GM12891 (cell line): ENCODE results near the gene TMEM161A.
A peak's percentile ranks its signal among the peaks of the same experiment; 100 is the strongest.

Experiments
- DNase-seq: peaks from one replicate; pipeline ENCODE4 v3.0.0; 2011; ENCODE audit warnings: low spot score; ENCODE audit not compliant: insufficient read length
- FAIRE-seq: peaks from 2 replicates; lab custom pipeline; 2011; peaks lifted over from hg19 to GRCh38; lab: Jason Lieb, UNC
- PAX5 ChIP-seq: IDR thresholded peaks from 2 replicates; pipeline ENCODE4 v1.6.1; 2011; ENCODE audit warnings: low read length, moderate library complexity, mild to moderate bottlenecking; ENCODE audit not compliant: insufficient read depth, severe bottlenecking
- POLR2A ChIP-seq: IDR thresholded peaks from 2 replicates; pipeline ENCODE4 v1.6.1; 2011; ENCODE audit warnings: low read depth, low read length, control low read depth
- POLR2AphosphoS5 ChIP-seq: IDR thresholded peaks from 2 replicates; pipeline ENCODE4 v1.6.1; 2011; ENCODE audit warnings: low read depth, low read length, control low read depth
- POU2F2 ChIP-seq: IDR thresholded peaks from 2 replicates; pipeline ENCODE4 v1.6.1; 2011; ENCODE audit warnings: low read depth, mild to moderate bottlenecking, control low read depth, low read length, moderate library complexity
- SPI1 ChIP-seq: IDR thresholded peaks from 2 replicates; pipeline ENCODE4 v1.6.1; 2011; ENCODE audit warnings: low read depth, low read length, control low read depth
- TAF1 ChIP-seq: IDR thresholded peaks from 2 replicates; pipeline ENCODE4 v1.6.1; 2011; ENCODE audit warnings: low read depth, low read length, control low read depth

TMEM161A gene

GRCh38 chr19:19170873-19171672, 32.8 kb upstream of the TMEM161A start:
- TF ChIP-seq POLR2A = no peak
- no peak for TF ChIP-seq PAX5
- TF ChIP-seq POU2F2 = no peak
- no peak for TF ChIP-seq TAF1
- no peak for TF ChIP-seq SPI1
- no peak for TF ChIP-seq POLR2AphosphoS5
- FAIRE-seq (no peak), DNase-seq (no peak)

GRCh38 chr19:19170053-19170872, 32.0 kb upstream of the TMEM161A start, which contains the start of gene MEF2B:
MEF2B (minus strand) TSS chr19:19170263; CDS start chr19:19150735, 19,528 bp downstream.
- peak; percentile 96 for FAIRE-seq
- peak; percentile 92 for TF ChIP-seq POLR2AphosphoS5
- peak; percentile 92 for TF ChIP-seq POLR2A
- TF ChIP-seq SPI1 = no peak
- TF ChIP-seq POU2F2 = peak; percentile 97
- no peak for TF ChIP-seq PAX5
- TF ChIP-seq TAF1 = peak; percentile 82
- DNase-seq = peak; percentile 94

DNA sequence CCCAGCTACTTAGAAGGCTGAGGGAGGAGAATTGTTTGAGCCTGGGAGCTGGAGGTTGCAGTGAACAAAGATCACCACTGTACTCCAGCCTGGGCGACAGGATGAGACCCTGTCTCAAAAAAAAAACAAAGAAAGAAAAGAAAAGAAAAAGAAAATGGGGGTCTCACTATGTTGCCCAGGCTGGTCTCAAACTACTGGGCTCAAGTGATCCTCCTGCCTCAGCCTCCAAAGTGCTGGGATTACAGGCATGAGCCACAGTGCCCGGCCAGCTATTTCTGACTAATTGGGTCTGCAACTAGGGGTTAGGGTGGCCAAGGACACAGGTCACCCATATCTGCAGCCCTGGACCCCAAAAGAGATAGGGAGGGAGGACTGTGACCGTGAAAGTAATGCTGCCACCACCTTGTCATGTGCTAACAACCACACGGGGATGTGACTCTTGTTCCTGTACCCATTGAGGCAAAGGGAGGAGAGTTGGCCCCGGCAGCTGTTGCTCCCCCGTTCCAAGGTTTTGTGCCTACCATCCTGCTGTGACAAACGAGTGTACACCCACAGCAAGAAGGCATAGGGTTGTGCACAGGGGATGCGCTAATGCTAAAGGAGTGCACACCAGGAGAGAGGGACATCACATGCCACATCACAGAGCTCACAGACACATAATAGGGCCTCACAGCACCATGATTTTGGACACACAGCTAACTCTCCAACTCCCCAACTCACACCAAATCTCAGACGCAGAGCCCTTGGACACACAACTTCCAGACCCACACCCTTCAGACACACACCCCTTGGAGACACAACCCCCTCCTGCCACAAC, 31.2 kb upstream of the TMEM161A start:
- FAIRE-seq = no peak
- DNase-seq = no peak
- no peak for TF ChIP-seq POLR2AphosphoS5
- TF ChIP-seq SPI1 = no peak

- no peak for TF ChIP-seq POU2F2
- no peak for TF ChIP-seq TAF1
- no peak for TF ChIP-seq POLR2AphosphoS5
- DNase-seq (no peak), FAIRE-seq (peak; percentile 76)
Measured at GRCh38 chr19:19167612-19168011, 29.3 kb upstream of the TMEM161A start.

DNA sequence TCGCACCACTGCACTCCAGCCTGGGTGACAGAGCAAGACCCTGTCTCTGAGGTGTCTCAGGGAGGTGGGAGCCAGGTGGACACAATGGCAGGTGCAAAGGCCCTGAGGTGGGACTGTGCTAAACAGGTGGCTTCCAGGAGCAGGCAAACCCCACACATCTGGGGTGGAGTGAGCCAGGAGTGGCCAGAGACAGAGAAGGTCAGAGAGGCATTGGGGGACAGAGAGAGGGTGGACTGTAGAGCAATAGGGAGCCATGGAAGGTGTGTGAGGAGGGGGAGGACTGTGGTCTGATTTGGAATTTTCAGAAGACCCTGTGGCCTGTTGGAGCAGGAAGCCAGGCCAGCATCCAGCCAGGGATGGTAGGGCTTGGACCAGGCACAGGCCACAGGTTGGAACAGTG, 27.1 kb upstream of the TMEM161A start:
- FAIRE-seq (peak; percentile 82), DNase-seq (no peak)
- TF ChIP-seq TAF1 = no peak

- DNase-seq = no peak
- FAIRE-seq = no peak
- TF ChIP-seq PAX5 = no peak
- TF ChIP-seq SPI1 = no peak
- no peak for TF ChIP-seq POU2F2
- TF ChIP-seq POLR2AphosphoS5 = no peak
- no peak for TF ChIP-seq POLR2A
- TF ChIP-seq TAF1 = no peak
Measured at GRCh38 chr19:19162495-19162894, 24.2 kb upstream of the TMEM161A start.

- peak; percentile 92 for TF ChIP-seq SPI1
- TF ChIP-seq PAX5 = peak; percentile 58
- TF ChIP-seq POLR2A = 0 out of 2 replicates have a peak, but pooled peaks have one; percentile 36
- no peak for TF ChIP-seq POLR2AphosphoS5
- TF ChIP-seq TAF1 = no peak
- TF ChIP-seq POU2F2 = no peak; the same call in 1 of the 2 replicates
- peak; percentile 72 for DNase-seq
- peak; percentile 94 for FAIRE-seq
Measured at GRCh38 chr19:19160461-19161035, 22.3 kb upstream of the TMEM161A start.

- FAIRE-seq = peak; percentile 23
- TF ChIP-seq POLR2A (no peak), PAX5 (no peak), TAF1 (no peak), SPI1 (no peak), POU2F2 (no peak), POLR2AphosphoS5 (no peak)
- DNase-seq = no peak
Measured at GRCh38 chr19:19159534-19159933, 21.3 kb upstream of the TMEM161A start.

GRCh38 chr19:19157808-19158207, 19.5 kb upstream of the TMEM161A start:
- FAIRE-seq (peak; percentile 51), DNase-seq (no peak)
- TF ChIP-seq SPI1 = no peak

- TF ChIP-seq TAF1 = no peak
- peak; percentile 39 for TF ChIP-seq SPI1
- TF ChIP-seq PAX5 = peak; percentile 5
- peak; percentile 99 for TF ChIP-seq POU2F2
- no peak for TF ChIP-seq POLR2AphosphoS5
- no peak for TF ChIP-seq POLR2A
- FAIRE-seq (peak; percentile 98), DNase-seq (no peak)
Measured at GRCh38 chr19:19155495-19156219, 17.4 kb upstream of the TMEM161A start.
